ENCODE results near the gene TMEM271. TPM values are rescaled to one million over a fixed set of nuclear protein-coding genes. Genes with fewer than 3 reads are reported as not detected.

Gene TMEM271
- total RNA-seq, 1 donor from 2014 or later = not detected

GRCh38 chr4:622996-623913 is 47.2 kb upstream of the TMEM271 start:
- no peaks in the 10 kb centered on the region for H3K9me3 Mint-ChIP-seq
- H3K27ac Mint-ChIP-seq = no peak overlapping the region
- no peaks in the 10 kb centered on the region for H3K4me1 Mint-ChIP-seq
- H3K27me3 Mint-ChIP-seq = peaks cover 7% of the 10 kb centered on the region
- intact Hi-C loops (cut with micrococcal nuclease) = no loop called here
- H3K36me3 Mint-ChIP-seq (ENCODE audit: low read depth) = no peaks in the 10 kb centered on the region
- ChIA-PET CTCF (no interaction called here), POLR2A (no interaction called here)
- no peak overlapping the region for H3K4me3 Mint-ChIP-seq
- DNase-seq (no peak), ATAC-seq (ENCODE audit: low read depth) (no peak)
- TF ChIP-seq CTCF (IDR thresholded peaks at IDR 0.05) = no peak

- Mint-ChIP-seq H3K36me3 (ENCODE audit: low read depth) (no peaks in the 10 kb centered on the region), H3K27me3 (peaks cover 11% of the 10 kb centered on the region), H3K4me1 (no peaks in the 10 kb centered on the region), H3K9me3 (no peaks in the 10 kb centered on the region), H3K27ac (no peak overlapping the region), H3K4me3 (no peak overlapping the region)
- ATAC-seq (ENCODE audit: low read depth) (no peak), DNase-seq (no peak)
- TF ChIP-seq CTCF (IDR thresholded peaks at IDR 0.05) = no peak
- CTCF ChIA-PET = no interaction called here
- intact Hi-C loops (cut with micrococcal nuclease) = no loop called here
- POLR2A ChIA-PET = no interaction called here
Observed at GRCh38 chr4:622071-622995, 46.2 kb upstream of the TMEM271 start.

GRCh38 chr4:621296-622070 is 45.4 kb upstream of the TMEM271 start:
- Mint-ChIP-seq H3K27me3 (peaks cover 11% of the 10 kb centered on the region), H3K9me3 (no peaks in the 10 kb centered on the region), H3K4me1 (no peaks in the 10 kb centered on the region), H3K27ac (no peak overlapping the region), H3K4me3 (no peak overlapping the region), H3K36me3 (ENCODE audit: low read depth) (no peaks in the 10 kb centered on the region)
- no peak for TF ChIP-seq CTCF (IDR thresholded peaks at IDR 0.05)
- ChIA-PET CTCF (no interaction called here), POLR2A (no interaction called here)
- intact Hi-C loops (cut with micrococcal nuclease) = no loop called here
- no peak for ATAC-seq (ENCODE audit: low read depth)
- DNase-seq = no peak

- Mint-ChIP-seq H3K36me3 (ENCODE audit: low read depth) (no peaks in the 10 kb centered on the region), H3K4me1 (no peaks in the 10 kb centered on the region), H3K27ac (no peak overlapping the region), H3K9me3 (no peaks in the 10 kb centered on the region), H3K4me3 (no peak overlapping the region), H3K27me3 (peaks cover 11% of the 10 kb centered on the region)
- no peak for ATAC-seq (ENCODE audit: low read depth)
- POLR2A ChIA-PET = no interaction called here
- TF ChIP-seq CTCF (IDR thresholded peaks at IDR 0.05) = no peak
- no peak for DNase-seq
- CTCF ChIA-PET = no interaction called here
- intact Hi-C loops (cut with micrococcal nuclease) = no loop called here
Observed at GRCh38 chr4:620851-621261, 44.8 kb upstream of the TMEM271 start.

All from activated B cell treated with CpG ODN at 0.5 μM for 24 hours (primary cell).